Subcutaneous adipose tissue (tissue), 4 donors: Measurements from ENCODE around the gene DDRGK1. TPM values are rescaled to one million over a fixed set of nuclear protein-coding genes. Genes with fewer than 3 reads are reported as not detected.

Experiments
- CTCF ChIP-seq: fragments of 450-650 bp; IDR thresholded peaks from one replicate; pipeline ENCODE4 v1.5.1; 2016; ENCODE audit warnings: low read depth, mild to moderate bottlenecking, control low read depth, antibody characterized with exemption, moderate library complexity
- total RNA-seq, 4 donors: library from RNA; depleted of rRNA; stranded (reverse); fragments of >200 nt; gene quantifications; one replicate each; pipeline ENCODE4 v1.1.0, GENCODE V29; 2016

Gene DDRGK1
- total RNA-seq, 4 donors from 2014 or later = 34.6 to 73.3 (median 64.0) TPM

- TF ChIP-seq CTCF = no peak
These were observed 31.4 kb downstream of the DDRGK1 start, which contains the start of gene LZTS3 for GRCh38 chr20:3172933-3173609. LZTS3 (minus strand) TSS chr20:3173549; CDS start chr20:3167163, 6,386 bp downstream.

GRCh38 chr20:3172126-3172932, 32.2 kb downstream of the DDRGK1 start:
- no peak for TF ChIP-seq CTCF

GRCh38 chr20:3171391-3172125, 32.9 kb downstream of the DDRGK1 start:
- no peak for TF ChIP-seq CTCF

- no peak for TF ChIP-seq CTCF
These were observed 35.5 kb downstream of the DDRGK1 start for GRCh38 chr20:3168829-3169590.

GRCh38 chr20:3168079-3168828, 36.2 kb downstream of the DDRGK1 start:
- TF ChIP-seq CTCF = no peak

- TF ChIP-seq CTCF = no peak
These were observed 36.8 kb downstream of the DDRGK1 start for GRCh38 chr20:3167738-3168078.
